Keratinocyte (primary cell): Measurements from ENCODE around the gene SPRED2. TPM values are rescaled to one million over a fixed set of nuclear protein-coding genes. Genes with fewer than 3 reads are reported as not detected.

Experiments
- DNase-seq: peaks from one replicate; pipeline ENCODE4 v3.0.0-alpha.2; 2011; ENCODE audit warnings: low read depth, missing footprints, low spot score
- FAIRE-seq: peaks from 2 replicates; lab custom pipeline; 2011; peaks lifted over from hg19 to GRCh38; lab: Jason Lieb, UNC
- H2AFZ ChIP-seq: 2 replicates; pipeline ENCODE4 v1.6.0; 2012; ENCODE audit warnings: low read length, control low read depth, inconsistent platforms; ENCODE audit not compliant: control insufficient read depth
- H3K27ac ChIP-seq: 2 replicates; pipeline ENCODE4 v1.5.1; 2011; ENCODE audit warnings: low read length; ENCODE audit not compliant: control insufficient read depth, insufficient read depth
- H3K27me3 ChIP-seq: 3 replicates; pipeline ENCODE4 v1.6.0; 2011; ENCODE audit warnings: low read length; ENCODE audit not compliant: control insufficient read depth, insufficient read depth; ENCODE audit errors: extremely low read depth
- H3K36me3 ChIP-seq, 2 experiments: 2 replicates in 1 of 2; 3 replicates in 1 of 2; pipeline ENCODE4 v1.5.1; 2011; ENCODE audit warnings: low read length in 2 of 2, mild to moderate bottlenecking in 1 of 2; ENCODE audit not compliant: control insufficient read depth in 2 of 2, insufficient read depth in 2 of 2; ENCODE audit errors: extremely low read depth in 1 of 2
- H3K4me1 ChIP-seq: 3 replicates; pipeline ENCODE4 v1.5.1; 2011; ENCODE audit warnings: low read length; ENCODE audit not compliant: control insufficient read depth, insufficient read depth; ENCODE audit errors: extremely low read depth
- H3K4me2 ChIP-seq: 3 replicates; pipeline ENCODE4 v1.6.0; 2011; ENCODE audit warnings: low read depth, low read length; ENCODE audit not compliant: control insufficient read depth, insufficient read depth; ENCODE audit errors: extremely low read depth
- H3K4me3 ChIP-seq, 3 experiments: fragments of 200-600 bp in 1 of 3; sonication (generic) in 1 of 3; 2 replicates in 2 of 3; 3 replicates in 1 of 3; pipeline ENCODE4 v1.5.1; 2011 to 2016; ENCODE audit warnings: low read length in 3 of 3, mild to moderate bottlenecking in 3 of 3, control low read depth in 2 of 3, inconsistent platforms in 1 of 3, low read depth in 1 of 3, mixed read lengths in 1 of 3, mixed run types in 1 of 3, moderate library complexity in 1 of 3; ENCODE audit not compliant: control insufficient read depth in 2 of 3, insufficient read depth in 2 of 3; ENCODE audit errors: extremely low read depth in 1 of 3
- H3K79me2 ChIP-seq: 2 replicates; pipeline ENCODE4 v1.6.0; 2012; ENCODE audit warnings: low read length; ENCODE audit not compliant: control insufficient read depth, insufficient read depth
- H3K9ac ChIP-seq: 3 replicates; pipeline ENCODE4 v1.6.0; 2011; ENCODE audit warnings: low read length; ENCODE audit not compliant: control insufficient read depth, insufficient read depth; ENCODE audit errors: extremely low read depth
- H3K9me1 ChIP-seq: 3 replicates; pipeline ENCODE4 v1.6.0; 2011; ENCODE audit warnings: low read length; ENCODE audit not compliant: control insufficient read depth, insufficient read depth; ENCODE audit errors: extremely low read depth
- H3K9me3 ChIP-seq: 2 replicates; pipeline ENCODE4 v1.5.1; 2012; ENCODE audit warnings: low read depth, low read length; ENCODE audit not compliant: control insufficient read depth
- H4K20me1 ChIP-seq: 3 replicates; pipeline ENCODE4 v1.6.0; 2011; ENCODE audit warnings: low read length; ENCODE audit not compliant: control insufficient read depth, insufficient read depth; ENCODE audit errors: extremely low read depth
- EZH2 ChIP-seq: IDR thresholded peaks from one replicate; pipeline ENCODE4 v1.6.1; 2012; ENCODE audit warnings: inconsistent platforms, mild to moderate bottlenecking, low read length, moderate library complexity
- dilution Hi-C: fragments of 300-500 bp; cut with MboI; formaldehyde crosslinking; loops from one replicate; pipeline ENCODE4 v1.7.0; 2020; ENCODE audit warnings: low sequenced_read_pairs; ENCODE audit not compliant: extremely low pct_ligation_motif_present
- polyA plus RNA-seq, 5 experiments: library from polyadenylated mRNA; depleted of rRNA in 3 of 5; stranded (reverse) in 3 of 5; stranded (forward) in 1 of 5; unstranded in 1 of 5; fragments of >200 nt; gene quantifications; 1 replicate in 1 of 5; 2 replicates in 3 of 5; 3 replicates in 1 of 5; pipeline versions ENCODE4 v1.2.1 to v1.2.3, GENCODE V29; 2011 to 2012; ENCODE audit warnings: missing spikeins in 2 of 5, low read depth in 1 of 5, low replicate concordance in 1 of 5
- TF ChIP-seq, protein P1 (sequence below), 3 experiments: IDR thresholded peaks in 1 of 3; conservative IDR thresholded peaks in 1 of 3; optimal IDR thresholded peaks in 1 of 3; 2 replicates in 2 of 3; 3 replicates in 1 of 3; pipeline versions ENCODE3 to v1.5.1; 2011; ENCODE audit warnings: low read length in 3 of 3, mild to moderate bottlenecking in 3 of 3, moderate library complexity in 2 of 3, control low read depth in 1 of 3, inconsistent platforms in 1 of 3; ENCODE audit not compliant: insufficient read depth in 2 of 3; ENCODE audit errors: extremely low read depth in 1 of 3

The SPRED2 gene
- polyA plus RNA-seq, 1 donor (not counting 4 experiments of a cell fraction or from before 2014, with no cell fraction given), result 26.8 TPM

DNA sequence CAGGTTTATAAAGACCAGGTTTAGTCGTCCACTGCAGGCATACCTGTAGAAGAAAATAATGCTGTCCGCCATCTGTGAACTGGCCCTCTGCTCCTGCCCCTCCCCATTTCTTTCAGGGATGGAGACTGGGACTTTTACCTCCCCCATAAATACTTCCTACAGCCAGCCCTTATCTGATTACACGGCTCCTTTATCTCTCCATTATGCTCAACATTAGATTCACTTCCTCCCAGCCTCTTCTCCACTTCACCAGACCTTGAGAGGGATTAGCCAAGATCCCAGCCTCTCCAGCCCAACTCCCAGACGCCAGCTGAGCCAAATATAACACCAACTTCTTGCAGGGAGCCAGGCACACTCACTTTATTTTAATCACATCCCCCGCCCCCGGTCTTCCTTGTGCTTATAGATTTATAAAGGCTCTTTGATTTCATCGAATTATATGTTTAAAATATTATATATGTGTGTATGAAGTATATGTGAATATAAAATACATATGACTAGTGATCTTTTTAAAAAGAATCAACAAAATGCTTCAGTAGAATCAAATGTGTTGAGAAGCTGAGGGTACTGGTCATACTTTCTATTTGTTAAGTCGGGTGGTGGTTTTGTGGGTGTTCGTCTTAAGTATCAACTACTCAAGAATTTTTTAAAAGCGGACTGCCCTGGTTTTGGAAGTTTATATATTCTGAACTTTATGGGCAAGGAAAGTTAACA lies 81.0 kb downstream of the SPRED2 start:
- FAIRE-seq (no peak), DNase-seq (no peak)
- dilution Hi-C loops, result no loop called here
- Histone ChIP-seq H3K79me2 (peaks cover 96% of the 10 kb centered on the region), H3K4me3 (no peak overlapping the region), H3K27me3 (no peaks in the 10 kb centered on the region), H3K4me2 (no peak overlapping the region), H3K4me1 (peaks cover 43% of the 10 kb centered on the region), H3K36me3 (peaks cover 0 to 1% of the 10 kb centered on the region in 2 experiments), H3K9me1 (peaks cover 9% of the 10 kb centered on the region), H2AFZ (no peak overlapping the region), H3K27ac (no peak overlapping the region), H3K9ac (no peak overlapping the region), H4K20me1 (peaks cover 29% of the 10 kb centered on the region), H3K9me3 (no peaks in the 10 kb centered on the region)
- TF ChIP-seq EZH2, result no peak
- TF ChIP-seq, protein P1, sequence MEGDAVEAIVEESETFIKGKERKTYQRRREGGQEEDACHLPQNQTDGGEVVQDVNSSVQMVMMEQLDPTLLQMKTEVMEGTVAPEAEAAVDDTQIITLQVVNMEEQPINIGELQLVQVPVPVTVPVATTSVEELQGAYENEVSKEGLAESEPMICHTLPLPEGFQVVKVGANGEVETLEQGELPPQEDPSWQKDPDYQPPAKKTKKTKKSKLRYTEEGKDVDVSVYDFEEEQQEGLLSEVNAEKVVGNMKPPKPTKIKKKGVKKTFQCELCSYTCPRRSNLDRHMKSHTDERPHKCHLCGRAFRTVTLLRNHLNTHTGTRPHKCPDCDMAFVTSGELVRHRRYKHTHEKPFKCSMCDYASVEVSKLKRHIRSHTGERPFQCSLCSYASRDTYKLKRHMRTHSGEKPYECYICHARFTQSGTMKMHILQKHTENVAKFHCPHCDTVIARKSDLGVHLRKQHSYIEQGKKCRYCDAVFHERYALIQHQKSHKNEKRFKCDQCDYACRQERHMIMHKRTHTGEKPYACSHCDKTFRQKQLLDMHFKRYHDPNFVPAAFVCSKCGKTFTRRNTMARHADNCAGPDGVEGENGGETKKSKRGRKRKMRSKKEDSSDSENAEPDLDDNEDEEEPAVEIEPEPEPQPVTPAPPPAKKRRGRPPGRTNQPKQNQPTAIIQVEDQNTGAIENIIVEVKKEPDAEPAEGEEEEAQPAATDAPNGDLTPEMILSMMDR (optimal IDR thresholded peaks at IDR 0.05 in 1 of 3, IDR thresholded peaks at IDR 0.05 in 1 of 3, conservative IDR thresholded peaks at IDR 0.05 in 1 of 3; ENCODE audit: extremely low read depth in 1 of 3, insufficient read depth in 2 of 3, low read length in 3 of 3), result no peak

DNA sequence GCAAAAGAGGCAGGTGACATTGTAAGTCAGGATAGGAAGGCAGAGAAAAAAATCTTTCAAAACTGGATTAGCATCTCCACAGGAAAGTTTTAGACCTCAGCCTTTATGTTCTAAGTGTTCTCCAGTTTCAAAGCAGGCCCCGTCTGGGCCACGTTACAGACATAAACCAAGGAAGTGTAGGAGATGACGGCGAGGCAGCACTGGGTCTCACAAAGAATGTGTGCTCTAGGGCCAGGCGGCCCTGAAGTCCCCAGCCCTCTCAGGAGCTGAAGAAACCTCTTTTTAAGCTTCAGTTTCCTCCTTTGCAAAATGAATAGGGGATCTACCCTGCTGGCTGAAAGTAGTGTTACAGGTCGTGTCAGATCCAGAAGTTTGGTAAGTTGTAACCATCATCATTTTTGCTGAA lies 81.7 kb downstream of the SPRED2 start:
- Histone ChIP-seq H3K4me2 (no peak overlapping the region), H4K20me1 (peaks cover 29% of the 10 kb centered on the region), H3K9me1 (peaks cover 6% of the 10 kb centered on the region), H3K9me3 (no peaks in the 10 kb centered on the region), H2AFZ (no peak overlapping the region), H3K9ac (no peak overlapping the region), H3K27me3 (no peaks in the 10 kb centered on the region), H3K79me2 (peaks cover 97% of the 10 kb centered on the region), H3K4me1 (peaks cover 39% of the 10 kb centered on the region), H3K4me3 (no peak overlapping the region), H3K27ac (no peak overlapping the region), H3K36me3 (peaks cover 0 to 1% of the 10 kb centered on the region in 2 experiments)
- DNase-seq (no peak), FAIRE-seq (no peak)
- no peak for TF ChIP-seq EZH2
- TF ChIP-seq, protein P1 (optimal IDR thresholded peaks at IDR 0.05 in 1 of 3, IDR thresholded peaks at IDR 0.05 in 1 of 3, conservative IDR thresholded peaks at IDR 0.05 in 1 of 3; ENCODE audit: extremely low read depth in 1 of 3, insufficient read depth in 2 of 3, low read length in 3 of 3), result peak in 2 of 3 experiments; percentile 26 to 34
- dilution Hi-C loops, result no loop called here
